ENCODE data around the gene UHRF2.
"Not testable (repeated sequence)": the region's sequence is repeated elsewhere in the genome, so short reads cannot be mapped to it uniquely, and the experiment has no call there.

UHRF2 gene

GRCh38 chr9:6471231-6471850 is 58.3 kb downstream of the UHRF2 start:
- DNase-seq = no peak
- intact Hi-C loops (cut with DNase I) = no loop called here

GRCh38 chr9:6473151-6473550 is 60.2 kb downstream of the UHRF2 start:
- no peak for DNase-seq
- intact Hi-C loops (cut with DNase I) = no loop called here

GRCh38 chr9:6479959-6480358 is 67.0 kb downstream of the UHRF2 start:
- intact Hi-C loops (cut with DNase I) = no loop called here

GRCh38 chr9:6484210-6484609 is 71.2 kb downstream of the UHRF2 start:
- DNase-seq = no peak
- intact Hi-C loops (cut with DNase I) = no loop called here

More at GRCh38 chr9:6479959-6480358, 67.0 kb downstream of the UHRF2 start:
- DNase-seq = no peak

- DNase-seq = no peak
- intact Hi-C loops (cut with DNase I) = no loop called here
These were observed 75.4 kb downstream of the UHRF2 start for GRCh38 chr9:6488395-6488794.

- DNase-seq = no peak
- intact Hi-C loops (cut with DNase I) = no loop called here
These were observed 76.1 kb downstream of the UHRF2 start for GRCh38 chr9:6489099-6489498.

- DNase-seq = no peak
- intact Hi-C loops (cut with DNase I) = no loop called here
These were observed 77.9 kb downstream of the UHRF2 start for GRCh38 chr9:6490863-6491262.

GRCh38 chr9:6495466-6495865 is 82.5 kb downstream of the UHRF2 start:
- intact Hi-C loops (cut with DNase I) = no loop called here

GRCh38 chr9:6498982-6499381 is 86.0 kb downstream of the UHRF2 start:
- intact Hi-C loops (cut with DNase I) = no loop called here
- DNase-seq = no peak

More at GRCh38 chr9:6495466-6495865, 82.5 kb downstream of the UHRF2 start:
- DNase-seq = peak in 1 of 42 donors; percentile 7

- intact Hi-C loops (cut with DNase I) = no loop called here
- DNase-seq = no peak
These were observed 88.7 kb downstream of the UHRF2 start for GRCh38 chr9:6501526-6502210.

- intact Hi-C loops (cut with DNase I) = no loop called here
- no peak for DNase-seq
These were observed 89.4 kb downstream of the UHRF2 start for GRCh38 chr9:6502399-6502798.

GRCh38 chr9:6506571-6506970 is 93.6 kb downstream of the UHRF2 start:
- DNase-seq = no peak
- intact Hi-C loops (cut with DNase I) = no loop called here

- no peak for DNase-seq
- intact Hi-C loops (cut with DNase I) = no loop called here
These were observed 99.2 kb downstream of the UHRF2 start for GRCh38 chr9:6512085-6512657.

- DNase-seq = no peak
- intact Hi-C loops (cut with DNase I) = no loop called here
These were observed 109.3 kb downstream of the UHRF2 start for GRCh38 chr9:6522263-6522662.

- intact Hi-C loops (cut with DNase I) = no loop called here
- DNase-seq = no peak
These were observed 112.5 kb downstream of the UHRF2 start for GRCh38 chr9:6525326-6526045.

- intact Hi-C loops (cut with DNase I) = no loop called here
- DNase-seq = no peak
These were observed 122.6 kb downstream of the UHRF2 start for GRCh38 chr9:6535594-6535993.

- no peak for DNase-seq
- intact Hi-C loops (cut with DNase I) = no loop called here
These were observed 125.7 kb downstream of the UHRF2 start for GRCh38 chr9:6538666-6539071.

GRCh38 chr9:6542617-6543016 is 129.6 kb downstream of the UHRF2 start:
- DNase-seq = peak in 1 of 42 donors; percentile 16
- intact Hi-C loops (cut with DNase I) = not testable (repeated sequence)

- intact Hi-C loops (cut with DNase I) = no loop called here
- peak in 2 of 42 donors; percentile 11 to 47 for DNase-seq
These were observed 130.2 kb downstream of the UHRF2 start for GRCh38 chr9:6543204-6543603.

Data from head of caudate nucleus (tissue), 42 donors.